Nephron (organoid): ENCODE measurements around the gene RIC8B.

ENCODE experiments used
- H3K27ac Mint-ChIP-seq, 3 experiments: 2 replicates each; pipeline ENCODE4 v1.8.0; 2020; ENCODE audit warnings: mixed read lengths in 3 of 3, mild to moderate bottlenecking in 2 of 3, moderate library complexity in 1 of 3
- H3K27me3 Mint-ChIP-seq: 2 replicates; pipeline ENCODE4 v1.8.0; 2021; ENCODE audit warnings: low read depth, mild to moderate bottlenecking, moderate library complexity, mixed read lengths
- H3K36me3 Mint-ChIP-seq: 2 replicates; pipeline ENCODE4 v1.8.0; 2020; ENCODE audit warnings: low read depth, mixed read lengths
- H3K4me1 Mint-ChIP-seq: 2 replicates; pipeline ENCODE4 v1.8.0; 2020; ENCODE audit warnings: mixed read lengths
- H3K4me3 Mint-ChIP-seq, 3 experiments: 2 replicates each; pipeline ENCODE4 v1.8.0; 2020; ENCODE audit warnings: mild to moderate bottlenecking in 3 of 3, mixed read lengths in 3 of 3, moderate library complexity in 2 of 3
- H3K9me3 Mint-ChIP-seq: 2 replicates; pipeline ENCODE4 v1.8.0; 2020; ENCODE audit warnings: mixed read lengths
- CTCF ChIP-seq, 3 experiments: fragments of 200-600 bp; sonication (generic); IDR thresholded peaks; one replicate each; pipeline ENCODE4 v1.5.0; 2021; ENCODE audit warnings: antibody characterized with exemption in 3 of 3; ENCODE audit not compliant: unreplicated experiment in 3 of 3

The RIC8B gene

GRCh38 chr12:106743270-106743988 is 31.1 kb upstream of the RIC8B start:
- H3K9me3 Mint-ChIP-seq: no peaks in the 10 kb centered on the region
- H3K27ac Mint-ChIP-seq: no peak overlapping the region
- H3K4me1 Mint-ChIP-seq: no peaks in the 10 kb centered on the region
- TF ChIP-seq CTCF (IDR thresholded peaks at IDR 0.05; ENCODE audit: unreplicated experiment in 3 of 3): no peak
- H3K36me3 Mint-ChIP-seq: no peaks in the 10 kb centered on the region
- H3K4me3 Mint-ChIP-seq: no peak overlapping the region
- peaks cover 7% of the 10 kb centered on the region for H3K27me3 Mint-ChIP-seq

- Mint-ChIP-seq H3K4me1 (no peaks in the 10 kb centered on the region), H3K9me3 (no peaks in the 10 kb centered on the region), H3K36me3 (no peaks in the 10 kb centered on the region), H3K4me3 (no peak overlapping the region), H3K27me3 (peaks cover 9% of the 10 kb centered on the region), H3K27ac (no peak overlapping the region)
- TF ChIP-seq CTCF (IDR thresholded peaks at IDR 0.05; ENCODE audit: unreplicated experiment in 3 of 3): no peak
Measured at GRCh38 chr12:106744600-106744999, 29.9 kb upstream of the RIC8B start.

- Mint-ChIP-seq H3K9me3 (no peaks in the 10 kb centered on the region), H3K4me1 (no peaks in the 10 kb centered on the region), H3K36me3 (no peaks in the 10 kb centered on the region), H3K27ac (no peak overlapping the region), H3K4me3 (no peak overlapping the region), H3K27me3 (peaks cover 9% of the 10 kb centered on the region)
- no peak for TF ChIP-seq CTCF (IDR thresholded peaks at IDR 0.05; ENCODE audit: unreplicated experiment in 3 of 3)
Measured at GRCh38 chr12:106745181-106745745, 29.2 kb upstream of the RIC8B start.

GRCh38 chr12:106747973-106748436 is 26.5 kb upstream of the RIC8B start:
- Mint-ChIP-seq H3K27ac (peak overlapping the region in 2 of 3 experiments; percentile 53 to 58), H3K9me3 (peaks cover 7% of the 10 kb centered on the region), H3K4me3 (no peak overlapping the region), H3K27me3 (peaks cover 8% of the 10 kb centered on the region), H3K4me1 (no peaks in the 10 kb centered on the region), H3K36me3 (peaks cover 7% of the 10 kb centered on the region)
- no peak for TF ChIP-seq CTCF (IDR thresholded peaks at IDR 0.05; ENCODE audit: unreplicated experiment in 3 of 3)

GRCh38 chr12:106750524-106750923 is 24.0 kb upstream of the RIC8B start:
- Mint-ChIP-seq H3K9me3 (peaks cover 12% of the 10 kb centered on the region), H3K36me3 (peaks cover 11% of the 10 kb centered on the region), H3K27me3 (peaks cover 8% of the 10 kb centered on the region), H3K4me3 (no peak overlapping the region), H3K4me1 (no peaks in the 10 kb centered on the region), H3K27ac (no peak overlapping the region)
- TF ChIP-seq CTCF (IDR thresholded peaks at IDR 0.05; ENCODE audit: unreplicated experiment in 3 of 3): no peak

- no peak for TF ChIP-seq CTCF (IDR thresholded peaks at IDR 0.05; ENCODE audit: unreplicated experiment in 3 of 3)
- Mint-ChIP-seq H3K27ac (no peak overlapping the region), H3K27me3 (peaks cover 4% of the 10 kb centered on the region), H3K4me3 (no peak overlapping the region), H3K9me3 (peaks cover 12% of the 10 kb centered on the region), H3K36me3 (peaks cover 11% of the 10 kb centered on the region), H3K4me1 (peaks cover 11% of the 10 kb centered on the region)
Measured at GRCh38 chr12:106753526-106753925, 21.0 kb upstream of the RIC8B start.
